GM21515 (cell line): ENCODE data around the gene NPC1.
"Not testable (repeated sequence)": the region's sequence is repeated elsewhere in the genome, so short reads cannot be mapped to it uniquely, and the experiment has no call there.

Experiments
- ATAC-seq: cut with Tn5 transposase; IDR thresholded peaks from one replicate; pipeline ENCODE4 v1.9.1; 2021; ENCODE audit not compliant: unreplicated experiment

Gene NPC1

GRCh38 chr18:23577521-23577920 lies 8.8 kb downstream of the NPC1 start:
- ATAC-seq = not testable (repeated sequence)

- no peak for ATAC-seq
These were observed 11.0 kb downstream of the NPC1 start for GRCh38 chr18:23575309-23575651.

- no peak for ATAC-seq
These were observed 11.5 kb downstream of the NPC1 start for GRCh38 chr18:23574611-23575308.

GRCh38 chr18:23573626-23574431 lies 12.5 kb downstream of the NPC1 start:
- ATAC-seq = no peak

GRCh38 chr18:23573020-23573419 lies 13.3 kb downstream of the NPC1 start:
- ATAC-seq = no peak

GRCh38 chr18:23572570-23572969 lies 13.7 kb downstream of the NPC1 start:
- ATAC-seq = no peak

- ATAC-seq = no peak
These were observed 14.3 kb downstream of the NPC1 start for GRCh38 chr18:23572012-23572411.

GRCh38 chr18:23570912-23571504 lies 15.3 kb downstream of the NPC1 start:
- ATAC-seq = no peak

GRCh38 chr18:23569299-23570063 lies 16.8 kb downstream of the NPC1 start:
- ATAC-seq = no peak

GRCh38 chr18:23568281-23569138 lies 17.8 kb downstream of the NPC1 start:
- no peak for ATAC-seq

- no peak for ATAC-seq
These were observed 18.6 kb downstream of the NPC1 start for GRCh38 chr18:23567671-23568070.

- ATAC-seq = no peak
These were observed 20.3 kb downstream of the NPC1 start for GRCh38 chr18:23565916-23566547.

- ATAC-seq = no peak
These were observed 22.8 kb downstream of the NPC1 start for GRCh38 chr18:23563377-23564043.

GRCh38 chr18:23560186-23560585 lies 26.1 kb downstream of the NPC1 start:
- ATAC-seq = no peak

GRCh38 chr18:23557511-23557910 lies 28.8 kb downstream of the NPC1 start:
- not testable (repeated sequence) for ATAC-seq

- no peak for ATAC-seq
These were observed 30.0 kb downstream of the NPC1 start for GRCh38 chr18:23556145-23556780.

GRCh38 chr18:23553887-23554286 lies 32.4 kb downstream of the NPC1 start:
- no peak for ATAC-seq

- ATAC-seq = no peak
These were observed 33.8 kb downstream of the NPC1 start for GRCh38 chr18:23552505-23552904.

GRCh38 chr18:23551978-23552377 lies 34.3 kb downstream of the NPC1 start:
- ATAC-seq = no peak
